ENCODE data around the gene FRMD4B. TPM values are rescaled to one million over a fixed set of nuclear protein-coding genes. Genes with fewer than 3 reads are reported as not detected.
"Not testable (repeated sequence)": the region's sequence is repeated elsewhere in the genome, so short reads cannot be mapped to it uniquely, and the experiment has no call there.

Gene FRMD4B
- total RNA-seq, 1 donor from 2014 or later = 78.0 TPM

- H3K4me3 Mint-ChIP-seq (ENCODE audit: low read depth) = no peak overlapping the region
- intact Hi-C loops (cut with micrococcal nuclease) = loop anchor here (1.0 to 5.0 kb wide), 2 partner anchors 86 to 348 kb away; no protein-coding TSS in a partner anchor
- no peak for DNase-seq (ENCODE audit: low spot score)
- H3K36me3 Mint-ChIP-seq (ENCODE audit: low read depth) = no peaks in the 10 kb centered on the region
- no peaks in the 10 kb centered on the region for H3K27me3 Mint-ChIP-seq (ENCODE audit: low read depth)
- peak overlapping the region; percentile 72 for H3K27ac Mint-ChIP-seq
- no peaks in the 10 kb centered on the region for H3K9me3 Mint-ChIP-seq
- H3K4me1 Mint-ChIP-seq (ENCODE audit: low read depth) = peaks cover 52% of the 10 kb centered on the region
These were observed 61.4 kb downstream of the FRMD4B start for GRCh38 chr3:69324362-69325025.

GRCh38 chr3:69323941-69324340 is 61.9 kb downstream of the FRMD4B start:
- H3K27ac Mint-ChIP-seq = peak overlapping the region; percentile 10
- peaks cover 51% of the 10 kb centered on the region for H3K4me1 Mint-ChIP-seq (ENCODE audit: low read depth)
- intact Hi-C loops (cut with micrococcal nuclease) = loop anchor here (1.0 to 5.0 kb wide), 2 partner anchors 86 to 348 kb away; no protein-coding TSS in a partner anchor
- no peaks in the 10 kb centered on the region for H3K36me3 Mint-ChIP-seq (ENCODE audit: low read depth)
- no peaks in the 10 kb centered on the region for H3K9me3 Mint-ChIP-seq
- DNase-seq (ENCODE audit: low spot score) = no peak
- no peaks in the 10 kb centered on the region for H3K27me3 Mint-ChIP-seq (ENCODE audit: low read depth)
- no peak overlapping the region for H3K4me3 Mint-ChIP-seq (ENCODE audit: low read depth)

GRCh38 chr3:69322512-69322911 is 63.4 kb downstream of the FRMD4B start:
- intact Hi-C loops (cut with micrococcal nuclease) = loop anchor here (5.0 kb wide), 1 partner anchor 350 kb away; no protein-coding TSS in a partner anchor
- H3K27ac Mint-ChIP-seq; H3K27me3 Mint-ChIP-seq (ENCODE audit: low read depth); DNase-seq (ENCODE audit: low spot score); H3K9me3 Mint-ChIP-seq; H3K36me3 Mint-ChIP-seq (ENCODE audit: low read depth); H3K4me3 Mint-ChIP-seq (ENCODE audit: low read depth): not testable (repeated sequence)
- H3K4me1 Mint-ChIP-seq (ENCODE audit: low read depth) = peaks cover 36% of the 10 kb centered on the region

GRCh38 chr3:69322158-69322509 is 63.8 kb downstream of the FRMD4B start:
- intact Hi-C loops (cut with micrococcal nuclease) = loop anchor here (5.0 kb wide), 1 partner anchor 350 kb away; no protein-coding TSS in a partner anchor
- Mint-ChIP-seq H3K27me3 (ENCODE audit: low read depth) (no peaks in the 10 kb centered on the region), H3K9me3 (no peaks in the 10 kb centered on the region), H3K36me3 (ENCODE audit: low read depth) (no peaks in the 10 kb centered on the region), H3K4me3 (ENCODE audit: low read depth) (no peak overlapping the region), H3K4me1 (ENCODE audit: low read depth) (peaks cover 33% of the 10 kb centered on the region), H3K27ac (no peak overlapping the region)
- DNase-seq (ENCODE audit: low spot score) = no peak

- intact Hi-C loops (cut with micrococcal nuclease) = loop anchor here (5.0 kb wide), 1 partner anchor 351 kb away; no protein-coding TSS in a partner anchor
- no peaks in the 10 kb centered on the region for H3K27me3 Mint-ChIP-seq (ENCODE audit: low read depth)
- H3K36me3 Mint-ChIP-seq (ENCODE audit: low read depth) = no peaks in the 10 kb centered on the region
- peaks cover 29% of the 10 kb centered on the region for H3K4me1 Mint-ChIP-seq (ENCODE audit: low read depth)
- H3K9me3 Mint-ChIP-seq = no peaks in the 10 kb centered on the region
- H3K4me3 Mint-ChIP-seq (ENCODE audit: low read depth) = no peak overlapping the region
- H3K27ac Mint-ChIP-seq = no peak overlapping the region
- DNase-seq (ENCODE audit: low spot score) = no peak
These were observed 64.4 kb downstream of the FRMD4B start for GRCh38 chr3:69321301-69322157.

- intact Hi-C loops (cut with micrococcal nuclease) = loop anchor here (5.0 kb wide), 1 partner anchor 351 kb away; no protein-coding TSS in a partner anchor
- DNase-seq (ENCODE audit: low spot score) = no peak
- Mint-ChIP-seq H3K9me3 (no peaks in the 10 kb centered on the region), H3K27me3 (ENCODE audit: low read depth) (no peaks in the 10 kb centered on the region), H3K4me1 (ENCODE audit: low read depth) (peaks cover 22% of the 10 kb centered on the region), H3K27ac (no peak overlapping the region), H3K36me3 (ENCODE audit: low read depth) (no peaks in the 10 kb centered on the region), H3K4me3 (ENCODE audit: low read depth) (no peak overlapping the region)
These were observed 65.0 kb downstream of the FRMD4B start for GRCh38 chr3:69320871-69321271.

GRCh38 chr3:69319652-69320051 is 66.2 kb downstream of the FRMD4B start:
- peaks cover 11% of the 10 kb centered on the region for H3K4me1 Mint-ChIP-seq (ENCODE audit: low read depth)
- H3K4me3 Mint-ChIP-seq (ENCODE audit: low read depth) = no peak overlapping the region
- H3K9me3 Mint-ChIP-seq = no peaks in the 10 kb centered on the region
- H3K27me3 Mint-ChIP-seq (ENCODE audit: low read depth) = no peaks in the 10 kb centered on the region
- H3K36me3 Mint-ChIP-seq (ENCODE audit: low read depth) = no peaks in the 10 kb centered on the region
- H3K27ac Mint-ChIP-seq = no peak overlapping the region
- DNase-seq (ENCODE audit: low spot score) = no peak
- intact Hi-C loops (cut with micrococcal nuclease) = loop anchor here (5.0 kb wide), 1 partner anchor 353 kb away; no protein-coding TSS in a partner anchor

- Mint-ChIP-seq H3K4me3 (ENCODE audit: low read depth) (no peak overlapping the region), H3K27me3 (ENCODE audit: low read depth) (no peaks in the 10 kb centered on the region), H3K27ac (no peak overlapping the region), H3K36me3 (ENCODE audit: low read depth) (no peaks in the 10 kb centered on the region), H3K9me3 (no peaks in the 10 kb centered on the region), H3K4me1 (ENCODE audit: low read depth) (peaks cover 3% of the 10 kb centered on the region)
- intact Hi-C loops (cut with micrococcal nuclease) = no loop called here
- no peak for DNase-seq (ENCODE audit: low spot score)
These were observed 67.5 kb downstream of the FRMD4B start for GRCh38 chr3:69318410-69318809.

- no peak overlapping the region for H3K27ac Mint-ChIP-seq
- no peaks in the 10 kb centered on the region for H3K36me3 Mint-ChIP-seq (ENCODE audit: low read depth)
- H3K27me3 Mint-ChIP-seq (ENCODE audit: low read depth) = peaks cover 1% of the 10 kb centered on the region
- no peak for DNase-seq (ENCODE audit: low spot score)
- peaks cover 2% of the 10 kb centered on the region for H3K4me1 Mint-ChIP-seq (ENCODE audit: low read depth)
- intact Hi-C loops (cut with micrococcal nuclease) = no loop called here
- H3K4me3 Mint-ChIP-seq (ENCODE audit: low read depth) = no peak overlapping the region
- no peaks in the 10 kb centered on the region for H3K9me3 Mint-ChIP-seq
These were observed 72.6 kb downstream of the FRMD4B start for GRCh38 chr3:69313251-69313650.

GRCh38 chr3:69309814-69310213 is 76.1 kb downstream of the FRMD4B start:
- no peaks in the 10 kb centered on the region for H3K36me3 Mint-ChIP-seq (ENCODE audit: low read depth)
- peak overlapping the region; percentile 34 for H3K27ac Mint-ChIP-seq
- intact Hi-C loops (cut with micrococcal nuclease) = loop anchor here (5.0 kb wide), 2 partner anchors 133 to 218 kb away; no protein-coding TSS in a partner anchor
- no peak for DNase-seq (ENCODE audit: low spot score)
- peaks cover 17% of the 10 kb centered on the region for H3K4me1 Mint-ChIP-seq (ENCODE audit: low read depth)
- H3K9me3 Mint-ChIP-seq = no peaks in the 10 kb centered on the region
- H3K4me3 Mint-ChIP-seq (ENCODE audit: low read depth) = no peak overlapping the region
- H3K27me3 Mint-ChIP-seq (ENCODE audit: low read depth) = peaks cover 1% of the 10 kb centered on the region

GRCh38 chr3:69306239-69307185 is 79.4 kb downstream of the FRMD4B start:
- peaks cover 26% of the 10 kb centered on the region for H3K4me1 Mint-ChIP-seq (ENCODE audit: low read depth)
- H3K27me3 Mint-ChIP-seq (ENCODE audit: low read depth) = peaks cover 1% of the 10 kb centered on the region
- no peaks in the 10 kb centered on the region for H3K9me3 Mint-ChIP-seq
- intact Hi-C loops (cut with micrococcal nuclease) = loop anchor here (1.0 to 5.0 kb wide), 5 partner anchors 104 to 214 kb away; no protein-coding TSS in a partner anchor
- peak; percentile 65 for DNase-seq (ENCODE audit: low spot score)
- H3K4me3 Mint-ChIP-seq (ENCODE audit: low read depth) = no peak overlapping the region
- H3K36me3 Mint-ChIP-seq (ENCODE audit: low read depth) = no peaks in the 10 kb centered on the region
- peak overlapping the region; percentile 75 for H3K27ac Mint-ChIP-seq

- no peak for DNase-seq (ENCODE audit: low spot score)
- Mint-ChIP-seq H3K36me3 (ENCODE audit: low read depth) (no peaks in the 10 kb centered on the region), H3K27me3 (ENCODE audit: low read depth) (no peaks in the 10 kb centered on the region), H3K27ac (peak overlapping the region; percentile 59), H3K9me3 (no peaks in the 10 kb centered on the region), H3K4me1 (ENCODE audit: low read depth) (peaks cover 26% of the 10 kb centered on the region), H3K4me3 (ENCODE audit: low read depth) (no peak overlapping the region)
- intact Hi-C loops (cut with micrococcal nuclease) = loop anchor here (1.0 to 5.0 kb wide), 7 partner anchors 21 to 213 kb away; no protein-coding TSS in a partner anchor
These were observed 80.9 kb downstream of the FRMD4B start for GRCh38 chr3:69305011-69305410.
